ENCODE measurements around the gene KCTD2.

The KCTD2 gene

DNA sequence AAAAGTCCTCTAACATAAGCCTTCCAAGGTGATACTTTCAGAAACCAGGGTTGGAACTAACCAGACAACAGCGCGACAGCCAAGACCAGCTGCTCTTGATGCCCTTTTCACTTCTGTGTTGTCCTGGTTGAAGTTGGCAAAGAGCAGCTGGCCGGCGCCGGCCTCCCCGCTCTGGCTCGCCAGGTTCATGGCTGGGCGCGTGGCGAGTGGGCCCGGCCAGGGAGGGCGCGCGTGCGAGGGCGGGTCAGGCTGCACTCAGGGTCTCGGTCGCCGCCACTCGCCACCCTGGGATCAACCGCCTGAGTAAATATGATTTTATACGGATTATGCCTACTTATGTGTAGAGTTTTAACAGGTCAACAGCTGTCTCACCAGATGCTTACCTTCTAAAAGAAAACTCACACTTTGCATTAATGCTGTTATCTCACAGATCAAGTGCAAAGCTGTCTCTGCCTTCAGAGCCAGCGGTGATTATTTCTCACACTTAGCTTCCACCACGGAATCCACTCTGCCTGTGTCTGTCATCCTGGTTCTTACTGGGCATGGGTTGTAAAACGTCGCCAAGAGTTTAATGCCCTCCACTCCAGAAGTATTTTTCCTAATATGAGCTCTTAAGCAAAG is 13.5 kb downstream of the KCTD2 start:
- no peaks in the 10 kb centered on the region for H3K27me3 ChIP-seq (ENCODE audit: control insufficient read depth, insufficient read depth, low read length)
- H3K9ac ChIP-seq (ENCODE audit: low read length), result no peak overlapping the region
- H3K4me3 ChIP-seq (ENCODE audit: low read length), result no peak overlapping the region
- H3K36me3 ChIP-seq (ENCODE audit: control insufficient read depth, low read depth, low read length), result peaks cover 59% of the 10 kb centered on the region
- H3K4me1 ChIP-seq (ENCODE audit: control insufficient read depth, low read depth, low read length), result no peaks in the 10 kb centered on the region
- H3K27ac ChIP-seq (ENCODE audit: low read length), result no peak overlapping the region
- no peaks in the 10 kb centered on the region for H3K9me3 ChIP-seq (ENCODE audit: control insufficient read depth, low read depth, low read length)

DNA sequence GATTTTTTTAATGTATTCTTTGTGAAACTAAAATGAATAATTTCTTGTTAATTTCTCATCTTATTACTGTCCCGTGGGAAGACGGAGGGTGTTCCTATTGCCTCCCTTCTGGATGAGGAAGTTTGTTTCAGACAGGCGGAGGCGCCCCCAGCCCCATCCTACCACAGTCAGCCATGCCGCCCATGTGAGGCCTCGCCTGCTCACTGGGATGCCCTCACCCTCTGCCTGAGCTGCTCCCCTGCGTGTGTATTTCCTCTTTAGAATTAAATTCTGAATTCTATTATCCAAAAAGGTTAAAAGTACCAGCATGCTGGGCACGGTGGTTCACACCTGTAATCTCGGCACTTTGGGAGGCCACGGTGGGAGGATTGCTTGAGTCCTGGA is 14.0 kb downstream of the KCTD2 start:
- Histone ChIP-seq H3K4me3 (ENCODE audit: low read length) (no peak overlapping the region), H3K4me1 (ENCODE audit: control insufficient read depth, low read depth, low read length) (no peaks in the 10 kb centered on the region), H3K36me3 (ENCODE audit: control insufficient read depth, low read depth, low read length) (peaks cover 58% of the 10 kb centered on the region), H3K27ac (ENCODE audit: low read length) (no peak overlapping the region), H3K9ac (ENCODE audit: low read length) (no peak overlapping the region), H3K9me3 (ENCODE audit: control insufficient read depth, low read depth, low read length) (no peaks in the 10 kb centered on the region), H3K27me3 (ENCODE audit: control insufficient read depth, insufficient read depth, low read length) (no peaks in the 10 kb centered on the region)

GRCh38 chr17:75061618-75062017 is 14.6 kb downstream of the KCTD2 start:
- no peak overlapping the region for H3K9ac ChIP-seq (ENCODE audit: low read length)

GRCh38 chr17:75063201-75063600 is 16.2 kb downstream of the KCTD2 start:
- H3K36me3 ChIP-seq (ENCODE audit: control insufficient read depth, low read depth, low read length), result peaks cover 52% of the 10 kb centered on the region
- H3K4me1 ChIP-seq (ENCODE audit: control insufficient read depth, low read depth, low read length), result no peaks in the 10 kb centered on the region
- H3K9ac ChIP-seq (ENCODE audit: low read length), result no peak overlapping the region
- no peak overlapping the region for H3K4me3 ChIP-seq (ENCODE audit: low read length)
- H3K27me3 ChIP-seq (ENCODE audit: control insufficient read depth, insufficient read depth, low read length), result no peaks in the 10 kb centered on the region
- no peak overlapping the region for H3K27ac ChIP-seq (ENCODE audit: low read length)
- no peaks in the 10 kb centered on the region for H3K9me3 ChIP-seq (ENCODE audit: control insufficient read depth, low read depth, low read length)

More at GRCh38 chr17:75061618-75062017, 14.6 kb downstream of the KCTD2 start:
- peaks cover 53% of the 10 kb centered on the region for H3K36me3 ChIP-seq (ENCODE audit: control insufficient read depth, low read depth, low read length)
- no peaks in the 10 kb centered on the region for H3K4me1 ChIP-seq (ENCODE audit: control insufficient read depth, low read depth, low read length)
- H3K27ac ChIP-seq (ENCODE audit: low read length), result no peak overlapping the region
- H3K27me3 ChIP-seq (ENCODE audit: control insufficient read depth, insufficient read depth, low read length), result no peaks in the 10 kb centered on the region
- H3K9me3 ChIP-seq (ENCODE audit: control insufficient read depth, low read depth, low read length), result no peaks in the 10 kb centered on the region
- no peak overlapping the region for H3K4me3 ChIP-seq (ENCODE audit: low read length)

DNA sequence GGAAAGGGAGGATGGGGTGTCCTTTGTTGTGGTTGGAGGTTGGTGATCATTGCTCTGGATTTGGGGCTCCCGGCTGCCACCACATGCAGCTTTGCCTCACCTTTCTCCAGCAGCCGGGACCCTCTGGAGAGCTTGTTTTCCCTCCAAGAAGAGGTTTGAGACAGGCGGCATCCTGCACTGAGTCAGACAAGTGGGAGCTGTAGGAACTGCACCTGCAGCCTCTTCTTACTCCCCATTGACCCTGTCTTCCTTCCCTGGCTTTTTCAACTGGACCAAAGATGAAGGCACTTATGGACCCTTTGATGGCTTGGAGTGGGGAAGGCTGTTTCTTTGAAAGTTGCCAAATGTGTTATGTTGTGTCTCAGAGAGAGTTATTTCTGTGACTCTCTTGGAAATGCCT is 16.6 kb downstream of the KCTD2 start:
- peaks cover 52% of the 10 kb centered on the region for H3K36me3 ChIP-seq (ENCODE audit: control insufficient read depth, low read depth, low read length)
- H3K27me3 ChIP-seq (ENCODE audit: control insufficient read depth, insufficient read depth, low read length), result no peaks in the 10 kb centered on the region
- no peak overlapping the region for H3K9ac ChIP-seq (ENCODE audit: low read length)
- no peak overlapping the region for H3K4me3 ChIP-seq (ENCODE audit: low read length)
- H3K27ac ChIP-seq (ENCODE audit: low read length), result no peak overlapping the region
- no peaks in the 10 kb centered on the region for H3K4me1 ChIP-seq (ENCODE audit: control insufficient read depth, low read depth, low read length)
- H3K9me3 ChIP-seq (ENCODE audit: control insufficient read depth, low read depth, low read length), result no peaks in the 10 kb centered on the region

GRCh38 chr17:75064040-75064439 is 17.0 kb downstream of the KCTD2 start:
- H3K27me3 ChIP-seq (ENCODE audit: control insufficient read depth, insufficient read depth, low read length), result no peaks in the 10 kb centered on the region
- H3K4me1 ChIP-seq (ENCODE audit: control insufficient read depth, low read depth, low read length), result no peaks in the 10 kb centered on the region
- no peak overlapping the region for H3K27ac ChIP-seq (ENCODE audit: low read length)
- H3K9ac ChIP-seq (ENCODE audit: low read length), result no peak overlapping the region
- H3K36me3 ChIP-seq (ENCODE audit: control insufficient read depth, low read depth, low read length), result peaks cover 52% of the 10 kb centered on the region
- no peak overlapping the region for H3K4me3 ChIP-seq (ENCODE audit: low read length)
- H3K9me3 ChIP-seq (ENCODE audit: control insufficient read depth, low read depth, low read length), result no peaks in the 10 kb centered on the region

DNA sequence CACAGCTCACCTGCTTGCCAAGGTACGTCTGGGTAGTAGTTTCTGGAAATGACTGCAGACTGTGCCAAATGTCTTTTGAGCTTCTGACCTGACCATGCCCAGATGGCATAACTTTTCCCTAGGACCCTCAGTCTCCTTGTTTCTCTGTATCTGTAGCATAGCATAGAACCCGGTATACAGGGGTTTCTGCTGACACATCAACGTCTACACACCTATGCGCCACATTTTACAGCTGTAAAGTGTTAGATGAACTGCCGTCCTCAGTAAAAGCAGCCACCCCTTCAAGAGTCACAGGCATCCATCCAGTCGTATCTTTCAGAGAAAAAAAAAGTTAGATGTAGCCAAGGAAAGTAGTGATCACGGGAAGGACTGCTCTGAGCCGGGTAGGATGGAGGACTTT is 17.4 kb downstream of the KCTD2 start:
- Histone ChIP-seq H3K9me3 (ENCODE audit: control insufficient read depth, low read depth, low read length) (no peaks in the 10 kb centered on the region), H3K27me3 (ENCODE audit: control insufficient read depth, insufficient read depth, low read length) (no peaks in the 10 kb centered on the region), H3K36me3 (ENCODE audit: control insufficient read depth, low read depth, low read length) (peaks cover 49% of the 10 kb centered on the region), H3K9ac (ENCODE audit: low read length) (no peak overlapping the region), H3K4me1 (ENCODE audit: control insufficient read depth, low read depth, low read length) (no peaks in the 10 kb centered on the region), H3K4me3 (ENCODE audit: low read length) (no peak overlapping the region), H3K27ac (ENCODE audit: low read length) (no peak overlapping the region)

GRCh38 chr17:75064867-75065561 is 18.0 kb downstream of the KCTD2 start:
- Histone ChIP-seq H3K27ac (ENCODE audit: low read length) (no peak overlapping the region), H3K9ac (ENCODE audit: low read length) (no peak overlapping the region), H3K4me3 (ENCODE audit: low read length) (no peak overlapping the region), H3K36me3 (ENCODE audit: control insufficient read depth, low read depth, low read length) (peaks cover 45% of the 10 kb centered on the region), H3K4me1 (ENCODE audit: control insufficient read depth, low read depth, low read length) (no peaks in the 10 kb centered on the region), H3K9me3 (ENCODE audit: control insufficient read depth, low read depth, low read length) (no peaks in the 10 kb centered on the region), H3K27me3 (ENCODE audit: control insufficient read depth, insufficient read depth, low read length) (no peaks in the 10 kb centered on the region)

DNA sequence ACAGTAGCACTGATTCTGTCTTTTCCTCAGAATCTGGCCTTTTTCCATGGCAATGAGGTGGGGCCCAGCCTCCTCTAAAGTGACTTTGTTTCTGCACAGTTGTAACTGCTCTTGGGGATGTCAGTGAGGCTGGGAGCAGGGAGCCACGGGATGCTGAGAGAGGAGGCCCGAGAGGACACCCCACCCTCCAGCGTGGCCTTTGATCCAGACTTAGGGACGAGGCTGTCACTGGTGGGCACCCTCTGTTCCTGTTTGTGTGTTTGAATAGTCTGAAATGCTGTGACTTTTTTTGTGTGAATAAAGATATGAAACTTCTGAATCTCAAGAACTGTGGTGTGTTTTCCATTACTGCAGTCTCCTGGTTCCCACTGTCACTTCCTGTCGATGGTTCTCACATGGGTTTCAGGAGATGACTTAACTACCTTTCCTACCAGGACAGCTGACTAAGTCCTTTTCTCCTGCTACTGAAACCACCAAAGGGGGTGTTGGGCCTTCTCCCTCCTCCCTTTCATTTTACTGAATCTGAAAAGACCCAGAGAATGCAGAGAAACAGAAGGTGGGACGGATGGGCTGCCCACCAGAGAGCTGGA is 18.6 kb downstream of the KCTD2 start:
- no peaks in the 10 kb centered on the region for H3K9me3 ChIP-seq (ENCODE audit: control insufficient read depth, low read depth, low read length)
- H3K36me3 ChIP-seq (ENCODE audit: control insufficient read depth, low read depth, low read length), result peaks cover 42% of the 10 kb centered on the region
- no peaks in the 10 kb centered on the region for H3K27me3 ChIP-seq (ENCODE audit: control insufficient read depth, insufficient read depth, low read length)
- no peak overlapping the region for H3K9ac ChIP-seq (ENCODE audit: low read length)
- no peak overlapping the region for H3K27ac ChIP-seq (ENCODE audit: low read length)
- H3K4me3 ChIP-seq (ENCODE audit: low read length), result no peak overlapping the region
- H3K4me1 ChIP-seq (ENCODE audit: control insufficient read depth, low read depth, low read length), result no peaks in the 10 kb centered on the region

- Histone ChIP-seq H3K27me3 (ENCODE audit: control insufficient read depth, insufficient read depth, low read length) (no peaks in the 10 kb centered on the region), H3K9ac (ENCODE audit: low read length) (no peak overlapping the region), H3K4me3 (ENCODE audit: low read length) (no peak overlapping the region), H3K27ac (ENCODE audit: low read length) (no peak overlapping the region), H3K36me3 (ENCODE audit: control insufficient read depth, low read depth, low read length) (peaks cover 24% of the 10 kb centered on the region), H3K9me3 (ENCODE audit: control insufficient read depth, low read depth, low read length) (no peaks in the 10 kb centered on the region), H3K4me1 (ENCODE audit: control insufficient read depth, low read depth, low read length) (no peaks in the 10 kb centered on the region)
Observed at GRCh38 chr17:75067856-75068255, 20.8 kb downstream of the KCTD2 start.

GRCh38 chr17:75068750-75069149 is 21.7 kb downstream of the KCTD2 start:
- Histone ChIP-seq H3K4me3 (ENCODE audit: low read length) (no peak overlapping the region), H3K4me1 (ENCODE audit: control insufficient read depth, low read depth, low read length) (no peaks in the 10 kb centered on the region), H3K36me3 (ENCODE audit: control insufficient read depth, low read depth, low read length) (peaks cover 15% of the 10 kb centered on the region)

GRCh38 chr17:75069783-75070182 is 22.8 kb downstream of the KCTD2 start:
- Histone ChIP-seq H3K9ac (ENCODE audit: low read length) (no peak overlapping the region), H3K4me1 (ENCODE audit: control insufficient read depth, low read depth, low read length) (no peaks in the 10 kb centered on the region), H3K36me3 (ENCODE audit: control insufficient read depth, low read depth, low read length) (peaks cover 5% of the 10 kb centered on the region), H3K9me3 (ENCODE audit: control insufficient read depth, low read depth, low read length) (no peaks in the 10 kb centered on the region), H3K4me3 (ENCODE audit: low read length) (no peak overlapping the region), H3K27me3 (ENCODE audit: control insufficient read depth, insufficient read depth, low read length) (no peaks in the 10 kb centered on the region), H3K27ac (ENCODE audit: low read length) (no peak overlapping the region)

More at GRCh38 chr17:75068750-75069149, 21.7 kb downstream of the KCTD2 start:
- Histone ChIP-seq H3K27ac (ENCODE audit: low read length) (no peak overlapping the region), H3K27me3 (ENCODE audit: control insufficient read depth, insufficient read depth, low read length) (no peaks in the 10 kb centered on the region), H3K9me3 (ENCODE audit: control insufficient read depth, low read depth, low read length) (no peaks in the 10 kb centered on the region), H3K9ac (ENCODE audit: low read length) (no peak overlapping the region)
